IMR-90 (cell line): Measurements from ENCODE around the gene TLL1. TPM values are rescaled to one million over a fixed set of nuclear protein-coding genes. Genes with fewer than 3 reads are reported as not detected.

Source experiments
- ATAC-seq: fragments of 200-7000 bp; cut with Tn5 transposase; 2 replicates; pipeline ENCODE4 v1.9.1; 2020; ENCODE audit warnings: low read depth, mild to moderate bottlenecking, moderate library complexity
- BruUV-seq: library from RNA; stranded (reverse); fragments of 400-500 nt; replicated peaks from 2 replicates; lab custom pipeline; 2021; lab: Mats Ljungman, UMichigan
- CTCF ChIA-PET: fragments of 300-600 bp; formaldehyde crosslinking; extraction: SDS; loops from one replicate; lab custom pipeline; 2021; ENCODE audit warnings: antibody characterized with exemption; lab: Yijun Ruan, JAX
- POLR2A ChIA-PET: fragments of 300-600 bp; sonication (Branson Sonifier 250); formaldehyde crosslinking; loops from one replicate; lab custom pipeline; 2022; ENCODE audit warnings: antibody characterized with exemption; ENCODE audit not compliant: unreplicated experiment; lab: Charles Lee
- DNase-seq: peaks from one replicate; pipeline ENCODE4 v3.0.0; 2013
- H2AFZ ChIP-seq: replicated peaks from 2 replicates; pipeline ENCODE3; 2013; ENCODE audit warnings: low read length, mild to moderate bottlenecking; ENCODE audit not compliant: poor library complexity
- H2AK5ac ChIP-seq: 2 replicates; pipeline ENCODE4 v1.6.1; 2013; ENCODE audit warnings: low read depth, low read length, inconsistent platforms
- H2AK9ac ChIP-seq: replicated peaks from 2 replicates; pipeline ENCODE3; 2013; ENCODE audit warnings: mild to moderate bottlenecking, low read depth, low read length, moderate library complexity; ENCODE audit not compliant: poor library complexity
- H2BK120ac ChIP-seq: 2 replicates; pipeline ENCODE4 v1.6.1; 2013; ENCODE audit warnings: low read depth, low read length, inconsistent platforms
- H2BK15ac ChIP-seq: 3 replicates; pipeline ENCODE4 v1.6.1; 2013; ENCODE audit warnings: low read depth, low read length, inconsistent platforms
- H2BK20ac ChIP-seq: 2 replicates; pipeline ENCODE4 v1.6.1; 2013; ENCODE audit warnings: low read depth, mild to moderate bottlenecking, inconsistent platforms, low read length, moderate library complexity
- H2BK5ac ChIP-seq: 2 replicates; pipeline ENCODE4 v1.6.1; 2013; ENCODE audit warnings: mild to moderate bottlenecking, low read depth, low read length, inconsistent platforms; ENCODE audit not compliant: poor library complexity, severe bottlenecking
- H3K14ac ChIP-seq: replicated peaks from 2 replicates; pipeline ENCODE4 v1.6.1; 2013; ENCODE audit warnings: low read depth, low read length, inconsistent platforms
- H3K18ac ChIP-seq: 2 replicates; pipeline ENCODE4 v1.6.1; 2013; ENCODE audit warnings: low read depth, low read length, control low read depth
- H3K23ac ChIP-seq: 2 replicates; pipeline ENCODE4 v1.6.1; 2013; ENCODE audit warnings: low read depth, low read length, inconsistent platforms
- H3K27ac ChIP-seq: 2 replicates; pipeline ENCODE4 v1.5.1; 2013; ENCODE audit warnings: mild to moderate bottlenecking, control low read depth, low read length; ENCODE audit not compliant: insufficient read depth
- H3K27me3 ChIP-seq: 2 replicates; pipeline ENCODE4 v1.6.1; 2013; ENCODE audit warnings: low read length; ENCODE audit not compliant: control insufficient read depth, insufficient read depth
- H3K36me3 ChIP-seq: 2 replicates; pipeline ENCODE4 v1.6.1; 2013; ENCODE audit warnings: low read length, mixed read lengths; ENCODE audit not compliant: control insufficient read depth, insufficient read depth
- H3K4ac ChIP-seq: 2 replicates; pipeline ENCODE4 v1.6.1; 2013; ENCODE audit warnings: low read depth, low read length, inconsistent platforms
- H3K4me1 ChIP-seq: 2 replicates; pipeline ENCODE4 v1.6.1; 2013; ENCODE audit warnings: low read length, mixed read lengths; ENCODE audit not compliant: control insufficient read depth, insufficient read depth
- H3K4me2 ChIP-seq: 2 replicates; pipeline ENCODE4 v1.6.1; 2013; ENCODE audit warnings: low read depth, mild to moderate bottlenecking, control low read depth, low read length, moderate library complexity
- H3K4me3 ChIP-seq: 2 replicates; pipeline ENCODE4 v1.5.1; 2013; ENCODE audit warnings: low read depth, mild to moderate bottlenecking, control low read depth, low read length, moderate library complexity; ENCODE audit not compliant: insufficient read depth
- H3K56ac ChIP-seq: 2 replicates; pipeline ENCODE4 v1.6.1; 2013; ENCODE audit warnings: low read length, inconsistent platforms; ENCODE audit not compliant: insufficient read depth; ENCODE audit errors: extremely low read depth
- H3K79me1 ChIP-seq, 2 experiments: 2 replicates each; pipeline ENCODE4 v1.6.1; 2013; ENCODE audit warnings: low read length in 2 of 2, inconsistent platforms in 1 of 2, low read depth in 1 of 2
- H3K9ac ChIP-seq: 2 replicates; pipeline ENCODE4 v1.6.1; 2013; ENCODE audit warnings: low read depth, low read length, control low read depth
- H3K9me1 ChIP-seq: 2 replicates; pipeline ENCODE4 v1.6.1; 2013; ENCODE audit warnings: low read length, inconsistent platforms; ENCODE audit not compliant: insufficient read depth
- H3K9me3 ChIP-seq: 2 replicates; pipeline ENCODE4 v1.6.1; 2013; ENCODE audit warnings: low read length; ENCODE audit not compliant: control insufficient read depth, insufficient read depth
- H4K20me1 ChIP-seq: 2 replicates; pipeline ENCODE4 v1.6.1; 2013; ENCODE audit warnings: low read length, inconsistent platforms; ENCODE audit not compliant: insufficient read depth
- H4K5ac ChIP-seq: 2 replicates; pipeline ENCODE4 v1.6.1; 2013; ENCODE audit warnings: mild to moderate bottlenecking, low read depth, low read length, control low read depth
- H4K8ac ChIP-seq, 2 experiments: 2 replicates each; pipeline ENCODE4 v1.6.1; 2013; ENCODE audit warnings: low read depth in 2 of 2, low read length in 2 of 2, control low read depth in 1 of 2, inconsistent platforms in 1 of 2
- H4K91ac ChIP-seq: 2 replicates; pipeline ENCODE4 v1.6.1; 2013; ENCODE audit warnings: low read depth, low read length, inconsistent platforms; ENCODE audit not compliant: insufficient read depth
- BHLHE40 ChIP-seq: fragments of 150-350 bp; IDR thresholded peaks from 2 replicates; pipeline ENCODE4 v1.6.1; 2016; ENCODE audit warnings: mild to moderate bottlenecking, low read depth, low read length
- ELK1 ChIP-seq: fragments of 150-350 bp; IDR thresholded peaks from 2 replicates; pipeline ENCODE4 v1.6.1; 2016; ENCODE audit warnings: low read depth, mild to moderate bottlenecking, low read length, moderate library complexity, borderline replicate concordance
- NFE2L2 ChIP-seq: fragments of 150-350 bp; IDR thresholded peaks from 2 replicates; pipeline ENCODE4 v1.6.1; 2016; ENCODE audit warnings: low read depth, mild to moderate bottlenecking, low read length
- RAD21 ChIP-seq: IDR thresholded peaks from 2 replicates; pipeline ENCODE4 v1.6.1; 2012; ENCODE audit warnings: low read length, improper control_type of control experiment
- RFX5 ChIP-seq: IDR thresholded peaks from 2 replicates; pipeline ENCODE4 v1.8.0; 2012; ENCODE audit warnings: low read depth, mild to moderate bottlenecking, low read length, moderate library complexity
- SMC3 ChIP-seq: fragments of 150-350 bp; IDR thresholded peaks from 2 replicates; pipeline ENCODE4 v1.6.1; 2016; ENCODE audit warnings: low read depth, mild to moderate bottlenecking, antibody characterized with exemption, low read length, moderate library complexity
- USF2 ChIP-seq: fragments of 150-350 bp; IDR thresholded peaks from 2 replicates; pipeline ENCODE4 v1.6.1; 2017; ENCODE audit warnings: mild to moderate bottlenecking, antibody characterized with exemption, low read length, low read depth
- WGBS, 2 experiments: methylation state at CpG; one replicate each; pipeline versions ENCODE4 v1.1.5 to v1.1.7; 2013; ENCODE audit warnings: missing lambda C conversion rate in 2 of 2; ENCODE audit not compliant: insufficient read length in 1 of 2; ENCODE audit errors: extremely low coverage in 2 of 2; 5-methylcytosine and 5-hydroxymethylcytosine counted together
- dilution Hi-C: fragments of 300-500 bp; cut with HindIII; formaldehyde crosslinking; loops from one replicate; pipeline ENCODE4 v1.14.3; 2018; ENCODE audit warnings: low sequenced_read_pairs; ENCODE audit not compliant: unreplicated experiment
- in situ Hi-C: fragments of 300-500 bp; cut with MboI; formaldehyde crosslinking; loops from 3 replicates; pipeline ENCODE4 v1.14.3; 2019; ENCODE audit warnings: low sequenced_read_pairs, inconsistent platforms, mixed read lengths
- intact Hi-C: fragments of 100-400 bp; cut with micrococcal nuclease; formaldehyde crosslinking; loops from 2 replicates; pipeline ENCODE4 v1.10.0; 2022
- polyA plus RNA-seq, 3 experiments: library from polyadenylated mRNA; depleted of rRNA; stranded (reverse); fragments of >200 nt; gene quantifications; 2 replicates each; pipeline ENCODE4 v1.2.3, GENCODE V29; 2012; ENCODE audit warnings: low replicate concordance in 1 of 3
- total RNA-seq: library from RNA; depleted of rRNA; stranded (reverse); fragments of >200 nt; gene quantifications from 2 replicates; pipeline ENCODE4 v1.2.3, GENCODE V29; 2012

Gene TLL1
- total and polyA plus RNA-seq, 2 of the 4 experiments (the other 2 are of a cell fraction): not detected

GRCh38 chr4:165929662-165930061 lies 56.6 kb downstream of the TLL1 start:
- no peak for DNase-seq
- intact Hi-C loops (no loop called here), in situ Hi-C loops (no loop called here), dilution Hi-C loops (no loop called here)
- no peak overlapping the region for H2BK15ac ChIP-seq
- H4K20me1 ChIP-seq: no peaks in the 10 kb centered on the region
- no peaks in the 10 kb centered on the region for H3K79me1 ChIP-seq
- H2BK20ac ChIP-seq: no peak overlapping the region
- no peak overlapping the region for H4K8ac ChIP-seq
- H2BK120ac ChIP-seq: no peak overlapping the region
- no peak overlapping the region for H3K4ac ChIP-seq
- no peaks in the 10 kb centered on the region for H3K36me3 ChIP-seq
- WGBS, 2 experiments: no CpG with 5 or more reads among the region's 2 CpGs
- no peak overlapping the region for H2AK5ac ChIP-seq
- no peaks in the 10 kb centered on the region for H3K9me1 ChIP-seq
- no peak overlapping the region for H3K56ac ChIP-seq
- H4K5ac ChIP-seq: no peak overlapping the region
- no peak overlapping the region for H3K27ac ChIP-seq
- H4K91ac ChIP-seq: no peak overlapping the region
- no TSS peak for BruUV-seq
- H3K4me2 ChIP-seq: no peak overlapping the region
- POLR2A ChIA-PET: no interaction called here
- H2BK5ac ChIP-seq: no peak overlapping the region
- H3K14ac ChIP-seq: no peak overlapping the region
- peaks cover 11% of the 10 kb centered on the region for H3K9me3 ChIP-seq
- no peak for ATAC-seq
- H3K18ac ChIP-seq: no peak overlapping the region
- H3K4me1 ChIP-seq: no peaks in the 10 kb centered on the region
- TF ChIP-seq NFE2L2 (no peak), RAD21 (no peak), SMC3 (no peak), RFX5 (no peak), USF2 (no peak), ELK1 (no peak), BHLHE40 (no peak)
- no peak overlapping the region for H3K9ac ChIP-seq
- H2AK9ac ChIP-seq: no peak overlapping the region
- no peak overlapping the region for H2AFZ ChIP-seq
- no peaks in the 10 kb centered on the region for H3K27me3 ChIP-seq
- no peak overlapping the region for H3K4me3 ChIP-seq
- no peak overlapping the region for H3K23ac ChIP-seq
- CTCF ChIA-PET: no interaction called here
